ENCODE measurements around the gene MGARP.

Gene MGARP

GRCh38 chr4:139221687-139222086 lies 58.3 kb downstream of the MGARP start:
- no peak for TF ChIP-seq CTCF (IDR thresholded peaks at IDR 0.05; ENCODE audit: low read depth, low read length)
- TF ChIP-seq POLR2A (IDR thresholded peaks at IDR 0.05; ENCODE audit: extremely low read depth, insufficient read length), result no peak
- no peak for TF ChIP-seq MAX (IDR thresholded peaks at IDR 0.05; ENCODE audit: low read depth, low read length)
- no peak for TF ChIP-seq MYC (IDR thresholded peaks at IDR 0.05; ENCODE audit: low read depth, low read length)
- no peak for DNase-seq (ENCODE audit: low read depth)
- H3K4me3 ChIP-seq (ENCODE audit: low read depth, low read length), result no peak overlapping the region

GRCh38 chr4:139219450-139220055 lies 60.5 kb downstream of the MGARP start:
- TF ChIP-seq MAX (IDR thresholded peaks at IDR 0.05; ENCODE audit: low read depth, low read length) (no peak), MYC (IDR thresholded peaks at IDR 0.05; ENCODE audit: low read depth, low read length) (no peak), POLR2A (IDR thresholded peaks at IDR 0.05; ENCODE audit: extremely low read depth, insufficient read length) (no peak)
- no peak for DNase-seq (ENCODE audit: low read depth)
- no peak overlapping the region for H3K4me3 ChIP-seq (ENCODE audit: low read depth, low read length)
